HG03575 (cell line): Measurements from ENCODE around the gene TTLL12.

Experiments used
- ATAC-seq: cut with Tn5 transposase; IDR thresholded peaks from one replicate; pipeline ENCODE4 v1.9.1; 2021; ENCODE audit not compliant: unreplicated experiment, insufficient number of reproducible peaks, low FRiP score; ENCODE audit errors: extremely low read depth

TTLL12 gene

DNA sequence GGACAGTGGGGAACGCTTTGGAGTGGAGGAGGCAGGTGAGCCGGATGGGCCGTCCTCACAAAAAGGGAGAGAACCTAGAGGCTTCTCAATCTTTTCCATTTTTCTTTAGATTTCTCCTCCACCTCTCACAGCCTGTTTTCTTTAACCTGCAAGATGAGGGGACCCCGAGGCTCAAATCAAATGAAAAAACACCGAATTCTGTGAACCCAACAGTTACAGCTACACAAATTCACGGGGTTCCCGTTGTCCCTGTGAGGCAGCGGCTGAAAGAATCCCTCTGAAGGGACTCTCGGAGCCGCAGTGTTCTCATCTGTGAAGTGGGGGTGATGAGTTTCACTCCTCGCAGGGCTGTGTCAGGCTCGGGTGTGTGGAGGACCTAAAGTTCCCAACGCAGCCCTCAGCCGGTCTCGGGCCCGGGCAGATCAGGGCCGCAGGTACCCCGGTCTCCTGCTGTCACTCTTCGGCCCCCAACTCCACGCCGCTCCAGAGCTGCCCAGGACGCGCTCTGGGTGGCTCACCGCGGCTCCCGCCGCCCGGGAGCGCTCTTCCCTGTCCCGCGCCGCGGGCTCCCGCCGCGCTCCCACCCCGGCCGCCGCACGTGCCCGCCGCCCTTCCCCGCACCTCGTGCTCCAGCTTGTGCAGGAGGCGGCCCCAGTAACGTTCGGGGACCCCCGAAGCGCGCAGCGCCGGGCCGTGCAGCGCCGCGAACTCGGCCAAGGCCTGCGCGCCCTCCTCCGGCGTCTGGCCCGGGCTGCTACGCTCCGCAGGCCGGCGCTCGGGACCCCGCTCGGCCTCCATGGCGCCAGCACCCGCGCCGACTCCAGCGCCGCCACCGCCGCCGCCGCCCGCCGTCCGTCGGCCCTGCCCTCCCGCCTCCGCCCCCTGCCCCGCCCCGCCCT is at the start of gene TTLL12:
TTLL12 (minus strand) TSS at position 863 of the 899 bp plus-strand sequence; CDS start at position 798, 65 bp downstream.
- no peak for ATAC-seq

DNA sequence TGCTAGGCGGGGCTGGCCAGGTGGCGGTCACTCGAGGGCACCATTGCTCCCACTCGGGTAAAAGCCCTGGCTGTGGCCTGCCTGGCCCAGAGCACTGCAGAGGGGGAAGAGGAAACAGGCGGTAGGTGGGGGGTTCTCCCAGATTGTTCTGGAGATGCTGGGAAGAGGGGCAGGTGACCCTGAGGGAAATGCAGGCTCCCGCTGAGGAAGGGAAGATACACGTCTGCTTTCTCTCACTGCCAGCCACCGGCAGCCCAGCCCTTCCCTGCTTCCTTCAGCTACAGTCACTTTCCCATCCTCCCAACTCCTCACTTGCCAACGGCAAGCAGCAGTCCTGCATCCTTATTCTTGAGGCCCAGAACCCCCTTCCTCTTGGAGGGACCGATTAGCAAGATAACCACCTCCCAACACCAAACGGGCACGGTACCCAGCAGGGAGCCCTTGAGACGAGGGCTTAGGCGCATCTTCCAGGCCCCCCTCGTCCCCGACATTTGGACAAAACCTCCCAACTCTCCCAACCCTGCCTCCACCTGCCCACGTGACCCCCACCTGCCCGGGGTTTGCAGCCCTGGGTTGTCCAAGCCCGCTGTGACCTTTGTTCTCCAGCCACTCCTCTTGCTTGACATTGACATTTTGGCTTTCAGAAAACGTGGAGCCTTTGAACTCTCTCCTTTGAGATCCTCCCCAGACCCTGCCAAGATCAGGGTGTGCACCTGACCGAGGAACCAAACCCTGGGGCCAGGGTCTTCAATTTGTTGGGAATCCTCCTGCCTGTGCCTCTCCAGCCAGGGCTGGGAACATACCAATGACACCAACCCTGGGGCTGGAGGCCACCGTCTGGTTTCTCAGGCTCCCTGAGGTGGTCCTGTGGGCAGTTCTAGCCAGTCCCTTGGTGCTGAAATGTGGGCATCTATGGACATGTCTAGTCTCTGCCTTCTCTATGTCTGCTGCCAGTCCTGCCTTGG is 48.8 kb upstream of the TTLL12 start:
- no peak for ATAC-seq

DNA sequence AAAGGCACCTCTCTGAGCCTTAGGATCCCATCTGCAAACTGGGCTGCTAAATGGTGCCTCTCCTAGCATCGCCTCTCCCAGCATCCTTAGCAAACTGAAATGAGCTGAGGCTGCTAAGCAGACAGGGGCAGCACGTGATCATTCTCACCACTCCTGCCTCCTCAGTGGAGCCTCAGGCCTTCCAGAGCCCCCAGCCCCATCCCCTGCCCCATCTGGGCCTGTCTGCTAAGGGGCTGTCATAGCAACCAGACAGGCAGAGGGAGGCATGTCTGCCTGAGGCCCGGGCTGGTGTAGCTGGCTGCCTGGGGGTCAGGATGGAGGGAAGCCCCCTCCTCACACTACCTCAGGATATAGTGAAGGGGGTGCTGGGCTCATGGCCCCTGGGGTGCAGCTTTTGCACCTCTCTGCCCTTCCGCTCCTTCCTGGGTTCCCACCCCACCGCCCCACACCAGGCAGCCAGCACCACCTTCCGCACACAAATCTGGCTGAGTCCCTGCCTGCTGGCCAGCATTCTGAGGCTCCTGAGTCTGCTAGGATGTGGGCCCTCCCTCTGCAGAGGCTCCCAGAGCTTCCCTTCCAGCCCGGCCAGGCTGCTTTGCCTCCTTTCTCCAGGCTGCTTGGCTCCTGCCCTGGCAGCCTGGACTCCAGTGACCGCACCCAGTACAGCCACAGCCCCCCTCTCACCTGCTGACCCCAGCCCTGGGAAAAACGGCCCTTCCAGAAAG is 47.5 kb upstream of the TTLL12 start:
- no peak for ATAC-seq

DNA sequence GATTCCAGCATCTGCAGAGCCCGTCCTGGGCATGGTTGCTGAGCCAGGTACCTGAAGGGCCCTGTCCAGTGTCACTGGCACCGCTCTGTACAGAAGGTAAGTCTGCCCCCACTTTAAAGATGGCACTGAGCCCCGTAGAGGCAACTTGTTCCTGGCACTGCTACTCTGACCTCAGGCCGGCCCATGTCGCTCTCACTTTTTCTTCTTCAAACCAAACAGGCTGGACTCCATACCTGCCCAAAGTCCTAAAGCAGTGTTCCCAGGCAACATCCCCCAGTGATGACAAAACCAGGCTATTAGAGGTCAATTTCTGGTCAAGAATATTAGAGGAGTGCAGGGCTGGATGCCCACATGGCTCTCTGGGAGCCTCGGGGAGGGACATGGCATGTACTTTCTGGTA is 46.6 kb upstream of the TTLL12 start:
- ATAC-seq, result no peak

DNA sequence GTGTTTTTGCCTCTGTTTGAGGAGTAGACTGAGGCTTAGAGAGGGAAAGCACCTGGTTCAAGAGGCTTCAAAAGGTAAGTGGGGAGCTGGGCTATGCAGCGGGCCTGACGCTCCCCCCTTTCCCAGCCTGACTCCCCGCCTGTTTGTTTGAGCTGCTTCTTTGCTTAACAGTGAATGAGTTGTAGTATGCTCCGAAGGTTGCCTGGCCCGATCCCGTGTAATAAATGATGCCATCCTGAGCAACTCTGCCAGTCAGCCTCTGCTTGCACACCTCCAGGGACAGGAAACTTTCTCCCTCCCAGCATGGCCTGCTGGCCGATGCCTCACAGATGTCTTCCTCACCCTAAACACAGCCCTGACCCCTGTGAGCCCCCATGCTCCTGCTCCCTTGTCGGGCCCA is 45.5 kb upstream of the TTLL12 start:
- ATAC-seq, result no peak

DNA sequence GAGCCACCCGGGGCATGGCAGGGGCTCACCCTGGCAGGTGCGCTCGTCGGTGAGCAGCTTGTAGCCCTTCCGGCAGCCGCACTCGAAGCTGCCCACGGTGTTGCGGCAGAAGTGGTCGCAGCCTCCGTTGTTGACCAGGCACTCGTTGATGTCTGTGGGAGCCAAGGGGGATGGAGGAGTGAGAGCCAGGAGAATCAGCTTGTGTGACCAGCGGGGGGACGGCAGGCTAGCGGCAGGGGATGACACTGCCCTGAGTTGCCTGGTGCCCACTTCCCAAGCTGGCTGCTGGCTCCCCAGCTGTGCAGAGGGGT is 44.7 kb upstream of the TTLL12 start:
- ATAC-seq, result no peak

DNA sequence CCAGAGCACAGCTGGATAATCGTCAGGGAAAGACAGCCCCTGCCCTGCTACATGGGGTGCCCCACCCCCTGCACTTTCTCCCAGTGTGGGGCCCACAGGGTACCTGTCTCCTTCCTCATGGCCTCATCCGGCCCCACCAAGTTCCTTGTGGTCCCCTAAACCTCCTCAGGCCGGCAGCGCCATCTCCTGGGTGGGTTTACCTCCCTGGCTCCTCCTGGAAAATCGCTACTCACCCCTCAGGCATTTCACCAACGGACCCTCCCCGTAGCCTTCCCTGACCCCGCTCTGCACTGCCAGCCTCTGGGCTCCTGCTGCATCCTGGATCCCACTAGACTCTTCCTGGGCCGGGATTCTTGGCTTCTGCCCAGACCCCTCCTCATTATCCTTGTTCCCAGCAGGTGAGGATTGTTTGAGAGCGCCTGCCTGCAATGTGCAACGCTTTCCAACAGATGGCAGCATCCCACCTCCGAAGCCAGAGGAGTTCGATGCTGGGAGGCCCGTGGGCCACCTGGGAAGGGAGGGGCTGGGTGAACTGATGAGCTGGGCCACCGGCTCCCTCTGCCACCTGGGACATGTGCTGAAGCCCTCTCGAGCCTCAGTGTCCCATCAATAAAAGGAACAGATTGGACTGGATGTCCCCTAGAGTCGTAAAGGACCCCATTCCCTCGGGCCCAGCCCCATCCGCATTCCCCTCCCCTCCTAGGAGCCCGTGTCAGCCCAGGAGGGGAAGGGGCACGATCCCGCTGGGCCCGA is 44.2 kb upstream of the TTLL12 start:
- ATAC-seq, result no peak

DNA sequence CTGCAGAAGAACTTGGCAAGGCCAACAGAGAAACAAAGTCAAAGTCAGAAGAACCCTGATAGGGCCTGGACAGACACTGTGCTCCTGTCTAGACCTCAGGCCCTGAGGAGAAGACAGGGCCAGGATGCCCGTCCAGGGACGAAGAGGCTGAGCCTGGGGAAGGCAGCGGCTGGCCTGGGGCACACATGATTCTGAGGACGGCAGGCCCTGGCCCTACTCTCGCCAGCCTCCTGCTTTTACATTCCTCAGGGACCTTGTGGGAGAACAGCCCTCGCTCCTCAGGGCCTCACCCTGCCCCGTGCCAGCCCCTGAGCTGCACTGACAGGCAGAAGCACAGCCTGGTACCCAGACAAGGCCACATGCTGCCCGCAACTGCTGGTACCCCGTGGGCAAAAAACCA is 43.6 kb upstream of the TTLL12 start:
- ATAC-seq, result no peak

DNA sequence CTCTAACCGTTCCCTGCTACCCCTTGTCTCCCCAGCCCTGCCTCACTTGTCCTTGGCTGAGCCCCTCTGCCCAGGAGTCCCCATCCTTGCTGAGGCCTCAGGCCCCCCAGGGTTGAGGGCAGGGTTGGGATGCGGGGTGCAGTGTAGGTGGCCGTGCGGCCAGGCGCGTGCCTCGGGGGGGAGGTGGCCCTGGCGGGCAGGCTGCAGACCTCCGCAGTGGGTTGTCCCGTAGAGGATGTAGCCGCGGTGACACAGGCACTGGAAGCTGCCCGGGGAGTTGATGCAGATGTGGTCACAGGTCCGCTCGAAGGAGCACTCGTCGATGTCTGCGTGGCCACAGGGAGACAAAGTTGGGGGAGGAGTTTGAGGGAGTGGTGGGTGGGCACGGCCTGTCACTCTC is 41.9 kb upstream of the TTLL12 start:
- ATAC-seq, result no peak

DNA sequence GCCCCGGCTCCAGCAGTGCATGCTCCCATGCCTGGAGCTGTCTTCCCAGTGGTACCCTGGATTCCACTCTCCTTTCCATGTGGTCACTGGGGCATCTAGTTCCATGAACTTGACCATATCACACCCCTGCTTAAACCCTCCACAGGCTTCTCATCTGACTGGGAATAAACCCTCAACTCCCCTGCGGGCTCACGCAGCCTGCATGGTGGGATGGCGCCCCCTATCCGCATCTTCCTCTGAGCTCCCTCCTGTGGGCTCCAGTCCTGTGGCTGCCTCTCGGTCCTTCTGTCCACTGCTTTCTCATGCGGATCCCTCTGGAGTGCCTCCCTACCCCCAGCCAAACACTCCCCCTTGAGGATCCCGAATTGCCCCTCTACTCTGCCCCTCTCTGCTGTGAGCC is 41.4 kb upstream of the TTLL12 start:
- ATAC-seq, result no peak

DNA sequence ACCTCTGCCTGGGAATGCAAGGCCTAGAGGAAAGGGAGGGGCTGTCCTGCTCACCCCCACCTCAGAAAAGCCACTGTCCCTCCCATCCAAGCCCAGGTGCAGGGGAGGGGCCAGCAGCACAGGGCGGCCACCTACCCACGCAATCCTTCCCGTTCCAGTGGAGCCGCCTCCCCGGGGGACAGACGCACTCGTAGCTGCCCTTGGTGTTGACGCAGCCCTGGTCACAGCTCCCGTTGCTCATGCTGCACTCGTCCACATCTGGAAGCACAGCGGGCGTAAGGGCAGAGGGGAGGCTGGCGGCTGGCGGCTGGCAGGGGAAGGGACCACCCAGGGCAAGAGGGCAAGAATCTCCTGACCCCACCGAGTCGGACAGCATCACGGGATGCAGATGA is 40.3 kb upstream of the TTLL12 start:
- no peak for ATAC-seq

DNA sequence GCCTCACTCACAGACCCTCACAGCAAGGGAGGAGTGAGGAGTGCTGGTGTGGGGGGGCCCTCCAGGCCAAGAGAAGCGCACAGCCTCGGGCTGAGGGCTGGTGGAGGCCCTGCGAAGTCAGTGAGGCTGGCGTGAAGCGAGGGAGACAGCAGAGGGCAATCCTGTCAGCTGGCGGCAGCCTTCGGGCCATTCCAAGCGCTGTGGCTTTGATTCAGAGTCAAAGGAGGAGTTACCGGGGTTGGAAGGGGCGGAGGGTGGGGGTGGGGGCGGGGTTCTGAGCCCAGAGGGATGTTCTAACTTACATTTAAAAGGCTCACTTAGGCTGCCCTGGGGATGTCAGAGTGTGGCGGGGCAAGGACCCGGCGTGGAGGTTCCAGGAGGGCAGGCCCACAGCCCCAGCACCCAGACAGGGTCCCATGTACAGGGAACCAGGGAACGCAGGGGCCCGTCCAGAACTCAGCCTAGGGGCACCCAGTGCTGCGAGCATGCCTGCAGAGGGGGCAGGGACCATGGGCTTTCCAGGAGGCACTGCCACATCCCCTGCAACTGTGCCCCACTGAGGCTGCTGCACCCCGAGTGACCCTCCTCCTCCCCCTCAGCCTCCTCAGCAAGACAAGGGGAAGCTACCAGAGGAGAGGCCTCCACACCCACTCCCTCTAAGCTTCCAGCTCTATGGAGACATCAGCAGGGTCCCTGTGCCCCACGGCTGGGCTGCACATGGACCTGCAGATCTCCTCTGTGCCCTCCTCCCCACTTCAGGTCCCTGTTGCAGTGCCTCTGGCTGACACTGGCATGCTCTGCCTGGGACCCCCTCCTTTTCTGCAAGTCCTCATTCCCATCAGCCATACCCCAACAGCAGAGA is 39.7 kb upstream of the TTLL12 start:
- ATAC-seq, result no peak

DNA sequence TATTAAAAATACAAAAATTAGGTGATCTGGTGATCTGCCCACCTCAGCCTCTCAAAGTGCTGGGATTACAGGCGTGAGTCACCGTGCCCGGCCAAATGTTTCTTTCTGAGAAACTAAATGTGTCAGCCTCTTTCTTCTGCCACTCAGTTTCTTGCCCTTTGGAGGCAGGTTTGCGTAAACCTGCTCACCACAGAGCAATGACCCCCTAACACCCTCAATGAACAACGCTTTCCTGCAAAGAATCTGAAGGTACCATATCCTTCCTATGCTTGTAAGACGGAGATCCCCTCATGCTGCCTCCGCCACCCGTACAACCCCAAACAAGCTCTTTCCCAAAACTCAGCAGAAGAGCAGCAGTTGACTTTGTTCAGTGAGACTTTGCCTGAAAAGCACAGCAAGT is 38.7 kb upstream of the TTLL12 start:
- ATAC-seq, result no peak

DNA sequence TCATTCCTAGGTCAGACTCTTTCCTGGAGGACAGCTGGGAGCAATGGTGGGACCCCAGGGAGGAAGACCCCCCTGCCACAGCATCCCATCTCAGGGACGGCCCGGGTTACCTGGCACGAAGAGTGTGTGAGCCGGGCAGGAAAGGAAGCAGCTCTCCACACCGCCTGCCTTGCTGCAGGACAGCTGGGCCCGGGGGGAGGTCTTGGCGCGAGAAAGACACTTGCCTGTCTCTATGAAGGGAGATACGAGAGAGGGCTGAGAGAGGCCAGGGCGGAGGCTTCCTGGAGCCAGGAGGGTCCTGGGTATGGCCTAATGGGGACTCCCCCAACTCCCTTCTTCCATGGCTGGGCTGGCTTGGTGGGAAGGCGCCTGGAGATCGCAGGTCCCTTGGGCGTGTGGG is 36.1 kb upstream of the TTLL12 start:
- no peak for ATAC-seq

DNA sequence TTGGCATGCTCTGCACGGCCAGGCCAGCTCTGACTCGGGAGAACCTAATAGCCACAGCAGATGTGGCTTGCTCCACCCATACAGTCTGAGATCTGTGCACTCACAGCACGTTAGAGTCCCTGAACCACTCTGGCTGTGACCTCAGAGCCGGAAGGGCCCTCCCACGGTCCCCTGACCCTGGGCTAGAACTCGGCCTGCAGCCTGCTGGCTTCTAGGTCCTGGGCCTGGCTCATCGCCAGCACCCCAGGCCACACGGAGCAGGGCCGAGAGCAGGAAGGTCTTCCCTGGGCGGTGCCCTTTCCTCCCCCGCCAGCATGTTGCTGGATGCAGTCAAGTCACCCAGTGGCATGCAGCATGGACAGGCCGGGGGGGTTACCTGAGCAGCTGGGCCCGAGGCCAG is 35.3 kb upstream of the TTLL12 start:
- no peak for ATAC-seq

DNA sequence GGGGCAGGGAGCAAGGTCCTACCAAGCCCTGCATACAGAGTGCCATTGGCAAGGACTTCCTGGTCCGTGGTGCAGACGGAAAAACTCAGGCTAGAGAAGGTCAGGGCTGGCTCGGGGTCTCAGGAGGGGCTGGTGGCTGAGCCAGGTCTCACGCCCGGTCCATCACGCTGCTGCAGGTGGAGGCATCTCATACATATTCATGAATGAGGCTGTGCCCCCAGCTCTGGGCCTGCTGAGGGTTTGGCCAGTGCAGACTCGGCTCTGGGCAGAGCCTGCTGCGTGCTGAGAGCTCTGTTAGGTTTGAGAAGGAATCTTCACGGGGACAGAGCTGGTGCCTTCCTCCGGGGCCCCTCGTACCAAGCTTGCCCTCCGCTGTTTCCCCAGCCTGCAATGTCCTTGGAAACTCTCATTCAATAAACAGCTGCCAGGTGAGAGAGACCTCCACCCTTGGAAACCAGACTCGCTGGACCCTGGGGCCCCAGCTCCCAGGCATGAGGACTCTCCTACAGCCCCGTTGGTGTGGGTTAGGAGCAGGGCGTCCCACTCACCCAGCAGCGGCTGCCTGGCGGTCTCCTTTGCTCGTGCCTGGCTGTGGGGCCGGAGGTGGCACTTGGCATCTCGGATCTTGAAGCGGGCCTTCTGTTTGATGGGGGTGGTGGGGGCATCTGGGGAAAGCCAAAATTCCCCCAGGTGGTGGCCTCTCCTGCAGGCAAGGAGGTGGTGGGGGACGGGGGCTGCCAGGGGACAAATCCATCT is 33.9 kb upstream of the TTLL12 start:
- ATAC-seq, result no peak

DNA sequence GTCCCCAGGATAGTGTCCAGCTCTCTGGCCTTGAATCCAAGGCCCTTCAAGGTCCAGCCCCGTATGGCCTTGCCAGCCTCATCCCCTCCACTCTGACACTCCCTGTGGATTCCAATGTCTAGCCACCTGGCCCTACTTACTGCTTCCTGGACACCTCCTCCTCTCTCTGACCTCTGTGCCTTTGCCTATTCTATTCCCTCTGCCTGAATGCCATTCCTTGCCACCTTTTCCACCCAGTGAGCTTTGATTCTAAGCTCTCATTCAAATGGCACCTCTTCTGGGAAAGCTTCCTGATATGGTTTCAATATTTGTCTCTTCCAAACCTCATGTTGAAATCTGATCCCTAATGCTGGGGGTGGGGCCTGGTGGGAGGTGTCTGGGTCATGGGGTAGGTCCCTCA is 31.9 kb upstream of the TTLL12 start:
- ATAC-seq, result no peak
